GDM1 (cell line): Measurements from ENCODE around the gene RUNX1.

Experiments
- DNase-seq: peaks from one replicate; lab custom pipeline; 2025; lab: John Stamatoyannopoulos, UW

The RUNX1 gene

GRCh38 chr21:34897828-34898227 lies 151.3 kb downstream of the RUNX1 start:
- no peak for DNase-seq

- no peak for DNase-seq
Measured at GRCh38 chr21:34894401-34894800, 154.7 kb downstream of the RUNX1 start.

GRCh38 chr21:34892209-34892608 lies 156.9 kb downstream of the RUNX1 start:
- DNase-seq, result peak; percentile 29

- no peak for DNase-seq
Measured at GRCh38 chr21:34891613-34891943, 157.5 kb downstream of the RUNX1 start.

- DNase-seq, result no peak
Measured at GRCh38 chr21:34890724-34891612, 158.1 kb downstream of the RUNX1 start.

- no peak for DNase-seq
Measured at GRCh38 chr21:34890470-34890723, 158.7 kb downstream of the RUNX1 start.

GRCh38 chr21:34889676-34890469 lies 159.2 kb downstream of the RUNX1 start:
- peak; percentile 69 for DNase-seq

- peak; percentile 51 for DNase-seq
Measured at GRCh38 chr21:34889320-34889675, 159.8 kb downstream of the RUNX1 start.

GRCh38 chr21:34888569-34889319 lies 160.4 kb downstream of the RUNX1 start:
- peak; percentile 92 for DNase-seq

GRCh38 chr21:34887725-34888568 lies 161.2 kb downstream of the RUNX1 start:
- DNase-seq, result peak; percentile 35

- DNase-seq, result no peak
Measured at GRCh38 chr21:34887105-34887442, 162.0 kb downstream of the RUNX1 start.

- DNase-seq, result no peak
Measured at GRCh38 chr21:34886240-34887104, 162.6 kb downstream of the RUNX1 start.

GRCh38 chr21:34885626-34886239 lies 163.4 kb downstream of the RUNX1 start:
- DNase-seq, result no peak

- no peak for DNase-seq
Measured at GRCh38 chr21:34885125-34885524, 164.0 kb downstream of the RUNX1 start.

GRCh38 chr21:34884346-34884929 lies 164.7 kb downstream of the RUNX1 start:
- no peak for DNase-seq

GRCh38 chr21:34883491-34884271 lies 165.4 kb downstream of the RUNX1 start:
- DNase-seq, result no peak

- no peak for DNase-seq
Measured at GRCh38 chr21:34882719-34883131, 166.4 kb downstream of the RUNX1 start.

- no peak for DNase-seq
Measured at GRCh38 chr21:34881839-34882371, 167.2 kb downstream of the RUNX1 start.

GRCh38 chr21:34881421-34881820 lies 167.7 kb downstream of the RUNX1 start:
- no peak for DNase-seq
